ENCODE measurements around the gene PRKD1. TPM values are rescaled to one million over a fixed set of nuclear protein-coding genes. Genes with fewer than 3 reads are reported as not detected.

Gene PRKD1
- polyA plus RNA-seq, 1 of the 3 experiments (the other 2 are of a cell fraction): 0.07 TPM

DNA sequence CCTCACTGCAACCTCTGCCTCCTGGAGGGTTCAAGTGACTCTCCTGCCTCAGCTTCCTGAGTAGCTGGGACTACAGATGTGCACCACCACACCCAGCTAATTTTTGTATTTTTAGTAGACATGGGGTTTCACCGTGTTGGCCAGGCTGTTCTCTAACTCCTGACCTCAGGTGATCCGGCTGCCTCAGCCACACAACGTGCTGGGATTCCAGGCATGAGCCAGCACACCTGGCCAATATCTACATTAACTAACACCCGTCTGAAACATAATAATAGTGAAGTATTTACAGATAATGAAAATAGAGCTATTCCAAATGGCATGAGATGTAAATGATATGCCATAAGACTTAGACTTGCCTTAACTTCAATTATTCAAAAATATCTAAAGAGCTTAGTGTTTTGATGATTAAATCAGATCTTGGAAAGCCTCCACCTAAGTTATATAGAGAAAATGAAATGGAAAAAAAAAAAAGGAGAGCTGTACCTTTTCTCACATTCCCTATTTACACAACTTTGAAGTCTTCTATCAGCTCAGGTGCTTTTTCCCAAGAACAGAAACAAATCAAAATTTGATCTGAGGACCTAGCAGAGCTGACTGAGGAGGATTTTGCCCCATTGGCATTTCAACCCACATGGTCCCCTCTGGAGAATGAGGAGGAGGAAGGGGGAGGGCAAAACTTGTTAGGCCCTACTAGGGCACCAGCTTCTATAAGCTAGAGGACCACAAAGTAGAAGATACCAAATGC is 309.2 kb downstream of the PRKD1 start:
- H4K20me1 ChIP-seq (ENCODE audit: insufficient read depth): no peaks in the 10 kb centered on the region
- CTCF ChIA-PET: interaction anchor here (1.3 kb wide), 1 partner anchor 31 kb away, joined by 4 read pairs; no protein-coding TSS in a partner anchor
- DNase-seq: no peak
- H3K9me2 ChIP-seq: no peaks in the 10 kb centered on the region
- H3F3A ChIP-seq (replicated peaks; ENCODE audit: insufficient read depth): no peaks in the 10 kb centered on the region
- no peak overlapping the region for H2AFZ ChIP-seq (ENCODE audit: low read depth)
- H3K4me1 ChIP-seq (ENCODE audit: control insufficient read depth in 1 of 2, insufficient read depth in 2 of 2, low read depth in 1 of 2, low read length in 1 of 2): no peaks in the 10 kb centered on the region
- no peak overlapping the region for H3K4me3 ChIP-seq (ENCODE audit: low read depth in 2 of 2, low read length in 1 of 2)
- POLR2A ChIA-PET: no interaction called here
- no peak overlapping the region for H3K4me2 ChIP-seq
- 5% methylated on average over 4 of the region's 4 CpGs for WGBS (ENCODE audit: low lambda C conversion rate)
- no peak overlapping the region for H3K27ac ChIP-seq (ENCODE audit: low read depth in 2 of 2, low read length in 1 of 2)
- no peak overlapping the region for H3K9ac ChIP-seq
- H3K36me3 ChIP-seq (replicated peaks in 1 of 2; ENCODE audit: control insufficient read depth in 1 of 2, insufficient read depth in 2 of 2, low read length in 1 of 2): no peaks in the 10 kb centered on the region
- no peaks in the 10 kb centered on the region for H3K79me2 ChIP-seq (ENCODE audit: insufficient read depth)
- TF ChIP-seq, protein P1, sequence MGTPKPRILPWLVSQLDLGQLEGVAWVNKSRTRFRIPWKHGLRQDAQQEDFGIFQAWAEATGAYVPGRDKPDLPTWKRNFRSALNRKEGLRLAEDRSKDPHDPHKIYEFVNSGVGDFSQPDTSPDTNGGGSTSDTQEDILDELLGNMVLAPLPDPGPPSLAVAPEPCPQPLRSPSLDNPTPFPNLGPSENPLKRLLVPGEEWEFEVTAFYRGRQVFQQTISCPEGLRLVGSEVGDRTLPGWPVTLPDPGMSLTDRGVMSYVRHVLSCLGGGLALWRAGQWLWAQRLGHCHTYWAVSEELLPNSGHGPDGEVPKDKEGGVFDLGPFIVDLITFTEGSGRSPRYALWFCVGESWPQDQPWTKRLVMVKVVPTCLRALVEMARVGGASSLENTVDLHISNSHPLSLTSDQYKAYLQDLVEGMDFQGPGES (IDR thresholded peaks at IDR 0.05; ENCODE audit: low read depth, low read length): no peak
- TF ChIP-seq RXRA (IDR thresholded peaks at IDR 0.05; ENCODE audit: borderline replicate concordance, low read depth) (no peak), MAX (IDR thresholded peaks at IDR 0.05; ENCODE audit: low read depth) (no peak), GATA2 (CRISPR knock-in tag; IDR thresholded peaks at IDR 0.05) (no peak), SMC3 (IDR thresholded peaks at IDR 0.05; ENCODE audit: low read depth, low read length) (no peak), REST (IDR thresholded peaks at IDR 0.05; ENCODE audit: low read depth, low read length) (no peak), NRF1 (IDR thresholded peaks at IDR 0.05; ENCODE audit: low read depth, low read length) (no peak), FOSL2 (IDR thresholded peaks at IDR 0.05; ENCODE audit: borderline replicate concordance, low read depth) (no peak), RCOR1 (IDR thresholded peaks at IDR 0.05; ENCODE audit: low read length) (no peak), GABPA (IDR thresholded peaks at IDR 0.05; ENCODE audit: low read depth) (no peak), YY1 (IDR thresholded peaks at IDR 0.05; ENCODE audit: low read depth) (no peak), SIN3A (IDR thresholded peaks at IDR 0.05; ENCODE audit: borderline replicate concordance, low read depth, low read length) (no peak), USF1 (IDR thresholded peaks at IDR 0.05; ENCODE audit: borderline replicate concordance, low read depth) (no peak), FOXM1 (IDR thresholded peaks at IDR 0.05; ENCODE audit: low read depth) (no peak), RAD21 (IDR thresholded peaks at IDR 0.05; ENCODE audit: low read length) (no peak)
- no peaks in the 10 kb centered on the region for H3K9me3 ChIP-seq
- no peaks in the 10 kb centered on the region for H3K27me3 ChIP-seq (ENCODE audit: insufficient read depth)

Data from SK-N-SH (cell line).